ENCODE measurements around the gene ETFA.

- TF ChIP-seq CTCF (IDR thresholded peaks at IDR 0.05; ENCODE audit: low read depth, low read length) (no peak), MAX (IDR thresholded peaks at IDR 0.05; ENCODE audit: low read depth, low read length) (no peak), POLR2A (IDR thresholded peaks at IDR 0.05; ENCODE audit: extremely low read depth, insufficient read length) (no peak), MYC (IDR thresholded peaks at IDR 0.05; ENCODE audit: low read depth, low read length) (no peak)
These were observed 93.4 kb downstream of the ETFA start for GRCh38 chr15:76217882-76218217.
